GM21515 (cell line): ENCODE results near the gene USP4.
"Not testable (repeated sequence)": the region's sequence is repeated elsewhere in the genome, so short reads cannot be mapped to it uniquely, and the experiment has no call there.

ENCODE experiments used
- ATAC-seq: cut with Tn5 transposase; IDR thresholded peaks from one replicate; pipeline ENCODE4 v1.9.1; 2021; ENCODE audit not compliant: unreplicated experiment

Gene USP4

GRCh38 chr3:49255112-49255511 lies 84.7 kb downstream of the USP4 start:
- ATAC-seq: no peak

- ATAC-seq: no peak
These were observed 86.3 kb downstream of the USP4 start for GRCh38 chr3:49253512-49253911.

GRCh38 chr3:49248840-49249227 lies 91.0 kb downstream of the USP4 start:
- no peak for ATAC-seq

- no peak for ATAC-seq
These were observed 95.2 kb downstream of the USP4 start for GRCh38 chr3:49244581-49245205.

DNA sequence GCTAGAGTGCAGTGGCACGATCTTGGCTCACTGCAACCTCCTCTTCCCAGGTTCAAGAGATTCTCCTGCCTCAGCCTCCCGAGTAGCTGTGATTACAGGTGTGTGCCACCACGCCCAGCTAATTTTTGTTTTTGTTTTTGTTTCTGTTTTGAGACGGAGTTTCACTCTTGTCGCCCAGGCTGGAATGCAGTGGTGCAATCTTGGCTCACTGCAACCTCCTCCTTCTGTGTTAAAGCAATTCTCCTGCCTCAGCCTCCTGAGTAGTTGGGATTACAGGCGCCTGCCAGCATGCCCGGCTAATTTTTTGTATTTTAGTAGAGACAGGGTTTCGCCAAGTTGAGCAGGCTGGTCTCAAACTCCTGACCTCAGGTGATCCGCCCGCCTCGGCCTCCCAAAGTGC lies 99.8 kb downstream of the USP4 start:
- not testable (repeated sequence) for ATAC-seq

DNA sequence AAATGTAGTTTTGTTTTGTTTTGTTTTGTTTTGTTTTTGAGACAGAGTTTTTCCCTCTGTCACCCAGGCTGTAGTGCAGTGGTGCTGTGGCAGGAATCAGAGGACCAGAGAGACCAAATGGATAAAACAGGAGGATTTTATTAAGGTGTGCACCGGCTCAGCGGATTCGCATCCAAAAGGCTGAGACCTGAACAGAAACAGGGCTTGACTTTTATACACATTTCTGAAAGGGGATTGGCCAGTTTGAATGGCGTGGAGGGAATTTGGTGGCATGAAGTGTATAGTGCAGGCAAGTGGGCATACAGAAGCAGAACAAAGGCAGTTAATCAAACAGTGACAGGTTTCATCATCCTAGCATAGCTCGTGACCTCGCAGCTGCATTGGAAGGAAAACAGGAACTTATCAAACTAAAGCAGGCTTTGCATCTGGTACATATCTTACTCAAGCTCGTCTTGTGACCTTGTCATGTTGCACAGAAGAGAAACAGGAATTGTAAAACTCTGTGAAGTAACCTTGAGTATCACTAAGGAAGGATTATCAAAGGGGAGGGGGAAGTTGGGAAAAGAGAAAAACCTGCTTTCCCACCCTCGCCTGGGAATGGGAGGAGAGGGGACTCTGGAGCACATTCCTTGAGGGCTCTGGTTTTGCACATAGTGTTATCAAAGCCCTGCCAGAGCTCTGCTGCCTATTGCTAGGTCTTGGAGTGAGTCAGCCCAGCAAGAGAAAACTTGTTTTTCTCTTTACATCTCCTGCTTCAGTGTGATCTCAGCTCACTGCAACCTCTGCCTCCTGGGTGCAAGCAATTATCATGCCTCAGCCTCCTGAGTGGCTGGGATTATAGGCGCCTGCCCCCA lies 101.4 kb downstream of the USP4 start:
- no peak for ATAC-seq

DNA sequence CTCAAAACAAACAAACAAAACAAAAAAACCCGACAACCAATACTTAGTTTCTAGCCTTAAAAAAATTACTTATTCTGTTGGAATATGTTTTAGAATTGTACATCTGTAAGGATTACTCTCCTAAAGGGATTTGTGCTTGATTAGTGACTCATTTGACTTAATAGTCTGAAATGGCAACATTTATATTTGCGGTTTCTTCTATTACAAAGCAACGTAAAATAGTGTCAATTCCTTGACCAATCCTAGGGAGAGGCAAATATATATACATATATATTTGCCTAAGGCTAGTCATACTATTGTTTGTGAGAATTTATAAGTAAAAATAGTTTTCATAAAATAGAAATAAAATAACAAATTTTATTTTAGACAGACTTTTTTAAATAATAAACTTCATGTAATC lies 102.5 kb downstream of the USP4 start:
- no peak for ATAC-seq

DNA sequence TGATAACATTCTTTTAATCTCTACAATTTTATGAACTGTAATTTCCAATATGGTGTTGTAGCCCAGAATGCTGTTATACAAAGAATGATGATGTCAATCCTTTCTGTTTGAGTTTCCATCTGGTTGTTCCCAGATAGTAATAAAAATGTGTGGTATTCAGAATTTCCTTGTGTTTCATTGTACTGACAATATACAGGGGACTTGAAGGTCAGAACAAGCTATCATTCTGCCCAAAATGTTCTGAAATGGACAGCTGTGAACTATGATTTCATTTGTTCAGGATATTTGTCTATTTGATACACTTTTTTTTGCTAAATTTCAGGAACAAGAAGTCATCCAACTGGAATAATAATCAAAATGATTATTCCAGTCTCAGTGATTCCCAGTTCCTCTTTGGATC lies 103.6 kb downstream of the USP4 start:
- ATAC-seq: no peak

DNA sequence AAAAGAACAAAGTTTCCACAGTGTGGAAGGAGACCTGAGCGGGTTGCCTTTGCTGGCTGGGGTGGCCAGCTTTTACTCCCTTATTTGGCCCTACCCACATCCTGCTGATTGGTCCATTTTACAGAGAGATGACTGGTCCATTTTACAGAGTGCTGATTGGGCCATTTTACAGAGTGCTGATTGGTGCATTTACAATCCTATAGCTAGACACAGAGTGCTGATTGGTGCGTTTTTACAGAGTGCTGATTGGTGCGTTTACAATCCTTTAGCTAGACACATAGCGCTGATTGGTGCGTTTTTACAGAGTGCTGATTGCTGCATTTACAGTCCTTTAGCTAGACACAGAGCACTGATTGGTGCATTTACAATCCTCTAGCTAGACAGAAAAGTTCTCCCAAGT lies 111.0 kb downstream of the USP4 start:
- ATAC-seq: not testable (repeated sequence)
